WERI-Rb-1 (cell line): Measurements from ENCODE around the gene DALRD3.

Experiments used
- DNase-seq: peaks from one replicate; pipeline ENCODE4 v3.0.0-alpha.2; 2020
- H3K27ac ChIP-seq: fragments of 250-450 bp; sonication (Bioruptor Pico); 2 replicates; pipeline ENCODE4 v1.5.1; 2020; ENCODE audit warnings: mild to moderate bottlenecking, moderate library complexity
- H3K27me3 ChIP-seq: fragments of 250-450 bp; sonication (Bioruptor Pico); 2 replicates; pipeline ENCODE4 v1.5.1; 2021; ENCODE audit warnings: mild to moderate bottlenecking, low read depth, moderate library complexity; ENCODE audit not compliant: insufficient read depth, severe bottlenecking
- H3K36me3 ChIP-seq: fragments of 250-450 bp; sonication (Bioruptor Pico); 2 replicates; pipeline ENCODE4 v1.5.1; 2020; ENCODE audit warnings: mild to moderate bottlenecking, moderate library complexity
- H3K4me3 ChIP-seq: 2 replicates; pipeline ENCODE4 v1.5.1; 2011; ENCODE audit warnings: low read depth, mild to moderate bottlenecking, control low read depth, low read length
- H3K9me3 ChIP-seq: fragments of 250-450 bp; sonication (Bioruptor Pico); 2 replicates; pipeline ENCODE4 v1.5.1; 2021; ENCODE audit warnings: mild to moderate bottlenecking, moderate library complexity; ENCODE audit not compliant: severe bottlenecking
- CTCF ChIP-seq: IDR thresholded peaks from 2 replicates; pipeline ENCODE4 v1.5.1; 2011; ENCODE audit warnings: low read depth, mild to moderate bottlenecking, control low read depth, inconsistent platforms, low read length

Gene DALRD3

GRCh38 chr3:48984663-48985062 is 33.7 kb downstream of the DALRD3 start:
- no peak for TF ChIP-seq CTCF
- Histone ChIP-seq H3K4me3 (no peak overlapping the region), H3K9me3 (no peaks in the 10 kb centered on the region), H3K27ac (no peak overlapping the region), H3K27me3 (no peaks in the 10 kb centered on the region), H3K36me3 (peaks cover 59% of the 10 kb centered on the region)
- DNase-seq: no peak

DNA sequence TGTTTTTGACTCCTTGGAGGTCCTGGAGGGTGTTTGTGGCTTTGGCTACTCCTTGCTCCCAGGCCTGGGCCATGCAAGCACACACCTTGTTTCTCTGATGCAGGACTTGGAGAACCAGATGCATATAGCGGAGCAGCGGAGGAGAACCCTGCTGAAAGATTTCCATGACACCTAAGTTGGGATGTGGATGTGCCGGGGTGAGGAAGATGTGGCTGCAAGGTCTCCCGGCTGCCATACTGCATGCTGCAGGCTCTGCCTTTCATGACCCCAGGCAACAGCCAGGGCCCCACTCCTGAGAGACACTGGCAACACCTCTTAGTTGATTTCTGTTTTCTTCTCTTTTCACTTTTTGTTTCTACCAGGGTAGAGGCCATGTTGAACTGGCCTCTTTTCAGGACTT is 35.3 kb downstream of the DALRD3 start:
- H3K36me3 ChIP-seq: peaks cover 69% of the 10 kb centered on the region

GRCh38 chr3:48982686-48983085 is 35.7 kb downstream of the DALRD3 start:
- Histone ChIP-seq H3K4me3 (no peak overlapping the region), H3K36me3 (peaks cover 73% of the 10 kb centered on the region), H3K9me3 (no peaks in the 10 kb centered on the region), H3K27ac (no peak overlapping the region), H3K27me3 (no peaks in the 10 kb centered on the region)
- DNase-seq: no peak
- no peak for TF ChIP-seq CTCF

More for the DNA sequence above, 35.3 kb downstream of the DALRD3 start:
- Histone ChIP-seq H3K27me3 (no peaks in the 10 kb centered on the region), H3K27ac (no peak overlapping the region), H3K9me3 (no peaks in the 10 kb centered on the region), H3K4me3 (no peak overlapping the region)
- TF ChIP-seq CTCF: no peak
- DNase-seq: no peak

DNA sequence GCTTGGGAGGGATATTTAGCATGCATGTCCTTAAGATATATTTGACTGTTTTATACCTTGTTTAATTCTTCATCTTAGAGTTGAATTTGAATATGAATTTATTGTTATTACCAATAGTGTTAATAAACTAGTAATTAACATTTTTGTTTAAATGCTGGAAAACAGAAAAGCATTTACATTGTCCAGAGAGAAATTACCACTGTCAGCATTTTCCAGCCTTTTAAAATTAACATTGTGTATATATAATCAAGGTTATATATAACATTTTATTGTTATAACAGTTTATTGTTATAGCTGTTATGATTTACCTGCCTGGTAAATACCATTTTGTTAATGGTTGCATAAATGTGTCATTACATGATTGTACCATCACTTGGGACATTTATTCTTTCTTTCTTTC is 36.4 kb downstream of the DALRD3 start:
- Histone ChIP-seq H3K36me3 (peaks cover 79% of the 10 kb centered on the region), H3K4me3 (no peak overlapping the region)

DNA sequence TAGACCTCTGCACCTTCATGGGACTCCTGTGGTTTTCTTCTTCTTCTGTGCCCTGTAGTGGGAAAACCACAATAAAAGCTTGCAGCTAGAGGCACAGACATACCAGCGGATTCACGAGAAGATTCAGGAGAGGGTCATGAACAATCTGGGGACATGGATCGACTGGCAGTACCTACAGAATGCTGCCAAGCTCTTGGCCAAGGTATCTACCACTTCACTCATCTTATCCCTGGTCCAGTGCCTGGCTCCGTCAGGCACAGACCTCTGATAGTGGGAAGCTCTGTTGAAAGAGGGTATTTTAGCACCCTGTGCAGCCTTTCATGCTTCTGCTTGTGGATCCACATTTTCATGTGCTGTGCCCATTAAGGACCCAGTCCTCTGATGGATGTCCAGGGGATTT is 38.1 kb downstream of the DALRD3 start:
- H3K27me3 ChIP-seq: no peaks in the 10 kb centered on the region
- DNase-seq: no peak
- H3K36me3 ChIP-seq: peaks cover 82% of the 10 kb centered on the region
- H3K4me3 ChIP-seq: no peak overlapping the region
- TF ChIP-seq CTCF: no peak
- H3K27ac ChIP-seq: no peak overlapping the region
- no peaks in the 10 kb centered on the region for H3K9me3 ChIP-seq

More for the DNA sequence above, 36.4 kb downstream of the DALRD3 start:
- H3K27me3 ChIP-seq: no peaks in the 10 kb centered on the region
- no peak overlapping the region for H3K27ac ChIP-seq
- no peaks in the 10 kb centered on the region for H3K9me3 ChIP-seq
- no peak for DNase-seq
- no peak for TF ChIP-seq CTCF

GRCh38 chr3:48979451-48979850 is 38.9 kb downstream of the DALRD3 start:
- no peak for DNase-seq
- H3K4me3 ChIP-seq: no peak overlapping the region
- H3K27ac ChIP-seq: no peak overlapping the region
- TF ChIP-seq CTCF: no peak
- peaks cover 83% of the 10 kb centered on the region for H3K36me3 ChIP-seq
- H3K27me3 ChIP-seq: no peaks in the 10 kb centered on the region
- no peaks in the 10 kb centered on the region for H3K9me3 ChIP-seq
